ENCODE results near the gene PIP5KL1.

The PIP5KL1 gene

DNA sequence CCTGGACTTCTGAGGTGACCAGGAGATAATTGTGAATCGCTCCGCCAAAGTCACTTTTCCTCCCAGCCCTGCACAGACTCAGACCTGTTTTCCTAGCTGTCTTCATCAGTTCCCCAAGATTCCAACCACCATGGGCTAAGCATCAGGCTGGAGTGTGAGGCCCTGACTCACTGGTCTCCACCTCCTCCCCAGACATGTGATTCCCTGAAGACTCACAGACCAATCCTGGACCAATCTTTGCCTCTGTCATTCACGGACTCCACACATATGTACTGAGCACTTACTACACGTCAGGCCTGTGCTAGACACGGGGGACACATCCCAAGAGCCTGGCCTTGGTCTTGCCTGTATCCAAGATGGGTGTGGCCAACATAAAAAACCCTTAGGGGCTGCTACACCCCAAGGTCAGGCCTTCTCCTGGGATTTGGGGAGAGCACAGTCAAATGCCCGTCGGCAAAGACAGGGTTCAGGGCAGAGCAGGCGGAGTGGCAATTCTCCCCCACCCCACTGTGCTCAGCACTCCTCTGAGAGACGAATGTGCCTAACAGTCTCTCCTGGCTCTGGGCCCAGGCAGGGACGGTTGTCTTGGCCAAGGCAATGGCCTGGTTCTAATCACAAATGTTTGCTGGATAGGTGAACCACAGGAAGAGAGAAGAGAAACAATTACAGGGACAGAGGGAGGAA lies 38.3 kb upstream of the PIP5KL1 start:
- in situ Hi-C loops (cut with HindIII; ENCODE audit: low sequenced_read_pairs), result no loop called here

DNA sequence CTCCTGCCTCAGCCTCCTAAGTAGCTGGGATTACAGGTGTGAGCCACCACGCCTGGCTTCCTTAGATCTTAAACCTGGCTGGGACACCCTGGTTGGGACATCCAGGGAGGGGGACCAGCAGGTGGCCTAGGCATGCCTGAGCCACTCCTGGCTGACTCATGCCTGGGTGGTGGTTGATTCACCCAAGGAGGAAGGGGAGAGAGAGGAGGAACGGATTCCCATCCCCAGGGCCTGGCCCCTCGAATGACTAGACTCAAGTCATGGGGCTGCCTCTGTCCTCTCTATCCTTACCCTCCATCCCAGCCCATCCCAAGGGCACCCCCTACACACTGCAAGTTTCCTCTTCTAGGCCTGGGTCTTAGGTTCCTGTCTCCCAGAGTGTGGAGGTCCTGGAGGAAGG lies 37.5 kb upstream of the PIP5KL1 start:
- in situ Hi-C loops (cut with HindIII; ENCODE audit: low sequenced_read_pairs), result no loop called here

DNA sequence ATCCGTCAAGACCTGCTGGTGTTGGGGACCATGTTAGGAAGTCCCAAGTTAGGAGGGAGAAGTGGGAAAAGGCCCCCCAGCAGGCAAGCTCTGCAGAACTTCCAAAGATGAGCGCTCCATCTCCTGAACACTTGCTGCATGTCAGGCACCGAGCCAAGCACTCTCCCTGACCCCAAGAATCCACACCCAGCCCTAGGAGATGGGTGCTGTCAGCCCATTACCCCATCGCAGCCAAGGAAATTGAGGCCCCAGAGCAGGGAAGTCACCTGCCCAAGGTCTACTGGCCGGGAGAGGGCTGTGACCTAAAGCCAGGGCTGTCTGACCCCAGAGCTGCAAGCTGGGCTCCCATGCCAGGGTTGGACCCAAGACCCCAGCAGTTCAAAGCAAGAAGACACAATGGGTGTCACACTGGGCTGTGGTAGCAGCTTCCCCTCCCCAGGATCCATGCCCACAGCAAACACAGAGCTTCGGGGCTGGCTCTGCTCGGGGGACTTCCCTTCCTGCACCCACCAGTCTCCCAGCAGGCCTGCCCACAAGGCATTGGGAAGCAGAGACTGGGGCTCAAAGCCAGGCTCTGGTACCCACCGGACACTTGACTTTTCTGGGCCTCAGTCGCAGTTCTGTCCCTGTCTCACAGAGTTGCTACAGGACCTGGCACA lies 36.7 kb upstream of the PIP5KL1 start:
- in situ Hi-C loops (cut with HindIII; ENCODE audit: low sequenced_read_pairs), result no loop called here

DNA sequence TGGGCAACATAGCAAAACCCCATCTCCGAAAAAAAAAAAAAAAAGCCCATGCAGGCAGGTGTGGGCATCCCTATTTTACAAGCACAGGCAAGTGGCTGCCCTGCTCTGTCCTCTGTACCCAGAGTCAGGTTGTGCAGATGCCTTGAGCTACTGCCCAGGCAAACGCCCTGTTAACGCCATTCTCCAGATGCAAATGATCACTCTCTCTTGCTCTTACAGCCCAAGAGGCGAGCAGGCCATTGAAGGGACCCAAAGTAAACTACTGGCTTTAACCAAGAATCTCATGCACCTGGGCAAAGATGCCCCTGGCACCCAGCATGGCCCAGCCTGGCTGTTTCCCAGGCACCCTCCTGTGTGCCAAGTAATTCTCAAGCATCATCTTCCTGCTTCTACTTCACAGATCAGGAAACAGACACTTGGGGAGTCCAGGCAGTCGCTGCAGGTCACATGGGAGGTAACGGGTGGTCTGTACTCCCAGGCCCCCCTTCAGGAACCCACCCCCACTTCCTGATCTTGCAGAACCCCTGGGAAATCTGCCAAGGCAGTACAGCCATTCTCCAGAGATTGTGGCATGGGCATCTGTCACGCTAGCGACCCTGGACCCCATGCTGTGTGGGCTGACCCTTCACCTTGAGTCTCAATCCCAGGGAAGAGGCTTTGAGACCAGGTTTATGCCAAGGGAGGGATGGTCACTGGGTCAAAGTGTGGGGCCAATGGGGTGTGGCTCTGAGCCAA lies 36.0 kb upstream of the PIP5KL1 start:
- in situ Hi-C loops (cut with HindIII; ENCODE audit: low sequenced_read_pairs), result no loop called here

DNA sequence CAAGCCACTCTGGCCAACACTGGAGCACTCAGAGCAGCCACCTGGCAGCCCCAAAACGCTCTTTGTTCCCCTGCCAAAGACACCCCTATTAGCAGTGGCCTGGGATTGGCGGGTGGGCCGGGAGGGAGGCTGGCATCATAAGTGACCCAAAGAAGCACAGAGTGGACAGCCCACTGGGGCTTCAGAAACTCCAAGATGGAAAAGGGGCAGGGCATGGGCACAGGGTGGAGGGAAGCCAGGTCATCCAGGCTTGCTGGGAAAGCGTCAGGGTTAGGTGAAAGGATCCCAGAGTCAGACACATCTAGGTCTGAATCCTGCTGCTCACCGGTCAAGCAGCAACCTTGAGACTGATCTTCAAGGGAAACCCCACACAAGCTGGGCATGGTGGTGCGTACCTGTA lies 35.4 kb upstream of the PIP5KL1 start:
- in situ Hi-C loops (cut with HindIII; ENCODE audit: low sequenced_read_pairs), result no loop called here

DNA sequence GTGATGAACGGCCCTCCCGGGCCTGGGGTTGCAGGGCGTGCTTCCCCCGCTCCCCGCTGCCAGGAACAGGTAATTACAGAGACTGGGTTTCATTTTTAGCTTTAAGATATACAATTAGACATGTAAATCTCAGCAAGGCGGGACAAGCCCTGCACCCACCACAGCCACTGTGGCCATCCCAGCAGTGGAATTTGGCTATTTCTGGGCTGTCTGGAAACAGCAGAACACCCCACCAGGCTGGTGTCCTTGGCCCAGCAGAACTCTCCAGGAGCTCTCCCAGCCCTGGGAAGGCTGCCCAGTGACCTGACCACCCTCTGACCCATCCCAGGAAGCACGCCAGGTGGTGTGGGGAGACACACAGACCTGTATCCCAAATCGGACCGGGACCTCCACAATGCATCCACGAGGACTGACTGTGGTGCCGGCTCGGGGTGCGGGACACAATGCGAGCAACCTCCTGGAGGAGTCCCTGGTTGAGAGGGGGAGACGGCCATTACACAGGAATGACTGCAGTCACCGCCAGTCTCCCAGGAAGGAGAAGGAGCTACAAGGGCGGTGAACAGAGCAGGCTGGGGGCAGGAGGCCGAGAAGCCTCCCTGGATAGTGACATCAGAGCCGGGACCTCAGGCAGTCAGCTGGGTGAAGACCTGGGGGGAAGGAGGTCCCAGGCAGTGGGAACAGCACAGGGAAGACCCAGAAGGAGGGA lies 32.9 kb upstream of the PIP5KL1 start:
- in situ Hi-C loops (cut with HindIII; ENCODE audit: low sequenced_read_pairs), result no loop called here

DNA sequence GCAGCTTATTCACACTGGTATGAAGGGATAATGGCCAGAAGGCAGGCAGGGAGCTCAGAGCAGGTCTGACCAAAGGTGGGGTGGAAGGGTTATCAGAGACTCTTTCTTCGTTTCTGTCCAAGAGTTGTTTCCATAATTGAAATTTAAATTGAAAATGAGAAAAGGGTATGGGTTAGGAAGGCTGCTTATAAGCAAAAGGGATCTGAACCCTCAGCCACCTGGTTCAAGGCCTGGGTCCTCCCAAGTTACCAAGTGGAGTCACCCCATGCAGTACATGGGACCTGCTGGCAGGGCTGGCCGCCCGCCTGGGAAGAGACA lies 32.4 kb upstream of the PIP5KL1 start:
- in situ Hi-C loops (cut with HindIII; ENCODE audit: low sequenced_read_pairs), result no loop called here

DNA sequence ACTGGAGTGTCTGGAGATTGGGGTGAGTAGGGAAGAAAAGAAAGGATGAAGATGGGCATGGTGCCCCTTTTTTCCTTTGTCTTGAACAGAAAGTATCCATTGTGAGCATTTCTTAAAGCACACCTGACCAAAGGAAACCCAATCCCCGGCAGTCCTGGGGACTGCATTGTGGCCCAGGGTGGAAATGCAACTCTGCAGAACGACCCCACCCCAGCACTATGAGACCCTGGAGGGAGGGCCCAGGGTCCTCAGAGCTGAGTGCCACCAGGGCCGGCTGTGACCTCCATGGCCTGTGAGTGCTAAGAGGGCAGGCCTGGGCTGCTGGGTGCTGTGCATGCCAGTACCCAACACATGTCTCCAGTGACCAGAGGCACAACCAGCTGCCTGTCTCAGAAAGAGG lies 31.7 kb upstream of the PIP5KL1 start:
- in situ Hi-C loops (cut with HindIII; ENCODE audit: low sequenced_read_pairs), result no loop called here

DNA sequence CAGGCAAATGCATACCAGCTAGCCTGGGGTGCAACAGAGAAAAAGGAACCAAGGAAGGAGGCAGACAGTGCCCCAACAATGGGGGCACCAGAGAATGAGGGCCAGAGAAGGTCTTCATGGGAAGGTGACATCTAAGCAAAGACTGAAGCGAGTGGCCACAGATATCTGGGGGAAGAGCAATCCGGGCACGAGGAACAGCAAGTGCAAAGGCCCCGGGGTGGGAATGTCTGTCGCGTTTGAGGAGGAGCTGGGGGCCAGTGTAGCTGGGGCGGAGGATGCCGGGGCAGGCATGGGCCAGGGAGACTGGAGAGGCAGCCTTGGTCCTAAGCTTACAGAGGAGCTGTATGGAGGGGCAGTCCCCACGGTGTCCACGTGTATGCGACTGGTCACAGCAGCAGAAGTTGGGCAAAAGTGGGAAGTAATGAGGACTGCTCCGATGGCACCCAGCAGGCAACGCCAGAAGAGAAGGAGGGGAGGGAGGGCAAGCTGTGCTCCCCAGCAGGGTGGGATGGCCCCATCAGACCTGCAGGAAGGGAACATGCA lies 31.1 kb upstream of the PIP5KL1 start:
- in situ Hi-C loops (cut with HindIII; ENCODE audit: low sequenced_read_pairs), result no loop called here

DNA sequence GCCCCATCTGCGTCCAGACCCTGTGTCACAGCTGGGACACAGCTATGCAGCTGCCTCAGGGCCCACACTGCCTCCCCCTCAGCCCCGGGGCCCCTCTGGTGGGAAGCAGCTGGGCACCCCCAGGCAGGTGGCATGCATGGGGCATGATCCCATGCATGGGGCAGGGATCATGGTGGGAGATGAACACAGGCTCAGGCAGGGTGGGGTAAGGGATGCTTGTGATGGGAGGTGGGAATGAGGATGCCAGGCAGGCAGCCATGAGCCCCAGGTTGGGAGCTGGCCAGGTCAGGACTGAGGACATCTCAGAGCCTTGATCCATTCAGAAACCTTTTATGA lies 30.5 kb upstream of the PIP5KL1 start:
- in situ Hi-C loops (cut with HindIII; ENCODE audit: low sequenced_read_pairs), result no loop called here

DNA sequence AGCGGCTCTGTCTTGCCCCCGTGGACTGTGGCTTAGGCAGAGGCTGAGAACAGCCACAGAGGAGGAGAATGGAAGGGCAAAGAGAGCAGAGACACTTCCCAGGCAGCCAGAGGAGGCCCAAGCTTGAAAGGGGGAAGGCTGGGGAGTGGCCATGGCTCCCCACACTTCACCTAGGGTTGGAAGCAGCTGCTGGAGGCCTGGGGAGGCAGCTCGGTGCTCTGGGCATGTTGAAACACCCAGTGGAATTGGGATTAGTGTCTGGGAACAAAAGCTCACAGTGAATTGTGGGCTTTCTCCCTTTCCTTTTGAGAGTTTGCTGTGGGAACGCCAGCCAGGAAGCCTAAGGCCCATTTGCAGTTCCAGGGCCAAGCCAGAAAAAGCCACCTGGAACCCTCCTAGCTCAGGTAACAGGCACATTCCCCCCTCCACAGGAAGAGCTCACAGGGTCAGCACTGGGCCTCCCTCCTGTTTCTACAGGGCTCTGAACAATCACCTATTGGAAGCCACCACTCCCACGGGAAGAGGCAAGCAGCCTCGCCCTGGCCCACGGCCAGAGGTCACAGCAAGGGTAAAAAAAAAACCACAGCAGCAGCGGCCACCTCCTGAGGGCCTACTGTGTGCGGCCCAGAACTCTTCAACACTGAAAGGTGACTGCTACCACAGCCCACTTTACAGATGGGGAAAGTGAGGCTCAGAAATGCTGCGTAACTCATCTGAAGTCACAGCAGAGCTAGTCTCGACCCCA lies 30.0 kb upstream of the PIP5KL1 start:
- in situ Hi-C loops (cut with HindIII; ENCODE audit: low sequenced_read_pairs), result no loop called here

DNA sequence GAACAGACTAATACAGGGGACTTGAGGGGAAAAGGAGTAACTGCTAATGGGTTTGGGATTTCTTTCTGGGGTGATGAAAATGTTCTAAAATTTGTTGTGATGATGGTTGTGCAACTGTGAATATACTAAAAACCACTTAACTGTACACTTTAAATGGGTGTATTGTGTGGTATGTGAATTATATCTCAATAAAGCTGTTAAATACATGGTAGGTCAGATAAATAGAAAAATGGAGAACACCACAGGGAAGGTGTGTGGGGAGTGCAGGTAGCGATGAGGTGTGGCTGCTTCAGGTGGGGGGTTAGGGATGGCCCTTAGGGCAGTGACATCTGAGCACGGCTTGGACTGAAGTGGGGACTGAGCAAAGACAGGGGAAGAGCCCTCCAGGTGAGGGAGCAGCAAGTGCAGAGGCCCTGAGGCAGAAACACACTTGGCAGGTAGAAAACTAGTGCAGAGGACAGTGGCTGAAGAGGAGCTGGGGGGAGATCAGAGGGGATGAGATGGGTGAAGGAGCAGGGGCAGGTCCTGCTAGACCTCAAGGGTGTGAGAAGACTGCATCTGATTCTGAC lies 29.3 kb upstream of the PIP5KL1 start:
- in situ Hi-C loops (cut with HindIII; ENCODE audit: low sequenced_read_pairs), result no loop called here

DNA sequence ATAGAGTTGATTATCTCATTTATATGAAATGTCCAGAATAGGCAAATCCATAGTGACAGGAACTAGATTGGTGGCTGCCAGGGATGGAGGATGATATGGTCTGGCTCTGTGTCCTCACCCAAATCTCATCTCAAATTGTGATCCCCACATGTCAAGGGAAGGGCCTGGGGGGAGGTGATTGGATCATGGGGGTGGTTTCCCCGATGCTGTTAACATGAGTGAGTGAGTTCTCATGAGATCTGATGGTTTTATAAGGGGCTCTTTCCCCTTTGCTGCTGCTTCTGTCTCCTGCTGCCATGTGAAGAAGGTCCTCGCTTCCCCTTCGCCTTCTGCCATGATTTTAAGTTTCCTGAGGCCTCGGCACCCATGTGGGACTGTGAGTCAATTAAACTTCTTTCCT lies 28.8 kb upstream of the PIP5KL1 start:
- in situ Hi-C loops (cut with HindIII; ENCODE audit: low sequenced_read_pairs), result no loop called here

DNA sequence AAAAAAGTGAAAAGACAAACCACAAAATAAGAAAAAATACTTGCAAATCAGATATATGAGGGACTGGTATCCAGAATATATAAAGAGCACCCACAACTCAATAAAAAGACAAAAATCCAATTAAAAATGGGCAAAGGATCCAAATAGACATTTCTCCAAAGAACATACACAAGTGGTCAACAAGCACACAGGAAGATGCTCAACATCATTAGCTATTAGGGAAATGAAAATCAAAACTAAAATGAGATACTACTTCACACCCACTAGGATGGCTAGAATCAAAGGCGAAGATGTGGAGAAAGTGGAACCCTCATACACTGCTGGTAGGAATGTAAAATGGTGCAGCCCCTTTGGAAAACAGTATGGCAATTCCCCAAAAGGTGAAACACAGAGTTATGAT lies 28.2 kb upstream of the PIP5KL1 start:
- in situ Hi-C loops (cut with HindIII; ENCODE audit: low sequenced_read_pairs), result no loop called here

DNA sequence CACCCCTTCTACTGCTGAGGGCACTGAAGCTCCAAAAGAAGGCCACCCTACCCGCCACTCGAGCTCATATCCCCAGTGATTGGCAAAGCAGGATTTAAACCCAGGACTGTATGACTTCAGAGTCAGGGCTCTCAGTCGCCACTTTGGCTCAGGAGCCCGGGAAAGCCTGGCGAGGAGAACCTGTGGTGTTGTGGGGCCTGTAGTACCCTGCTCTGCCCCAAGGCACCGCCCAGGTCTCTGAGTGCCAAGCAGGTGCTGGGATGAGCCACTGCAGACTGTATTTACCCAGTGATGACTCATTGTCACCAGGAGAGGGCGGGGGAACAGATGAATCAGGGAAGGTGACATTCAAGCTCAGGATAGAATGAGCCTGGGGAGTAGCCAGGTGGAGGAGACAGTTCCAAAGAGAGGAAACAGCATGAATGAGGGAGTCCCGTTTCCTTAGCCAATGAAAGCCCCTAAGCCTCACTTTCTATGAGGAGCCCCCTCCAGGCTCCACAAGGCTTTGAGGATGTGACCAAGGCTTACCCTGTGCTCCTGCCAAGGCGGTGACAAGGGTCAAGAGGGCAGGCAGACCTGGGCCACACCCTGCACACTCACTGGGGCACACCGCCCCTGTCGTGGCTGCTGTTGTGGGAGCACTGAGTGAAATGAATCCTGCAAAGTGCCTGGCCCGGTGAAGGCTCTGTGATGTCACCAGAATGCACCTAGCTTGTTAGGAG lies 24.9 kb upstream of the PIP5KL1 start:
- in situ Hi-C loops (cut with HindIII; ENCODE audit: low sequenced_read_pairs), result no loop called here

DNA sequence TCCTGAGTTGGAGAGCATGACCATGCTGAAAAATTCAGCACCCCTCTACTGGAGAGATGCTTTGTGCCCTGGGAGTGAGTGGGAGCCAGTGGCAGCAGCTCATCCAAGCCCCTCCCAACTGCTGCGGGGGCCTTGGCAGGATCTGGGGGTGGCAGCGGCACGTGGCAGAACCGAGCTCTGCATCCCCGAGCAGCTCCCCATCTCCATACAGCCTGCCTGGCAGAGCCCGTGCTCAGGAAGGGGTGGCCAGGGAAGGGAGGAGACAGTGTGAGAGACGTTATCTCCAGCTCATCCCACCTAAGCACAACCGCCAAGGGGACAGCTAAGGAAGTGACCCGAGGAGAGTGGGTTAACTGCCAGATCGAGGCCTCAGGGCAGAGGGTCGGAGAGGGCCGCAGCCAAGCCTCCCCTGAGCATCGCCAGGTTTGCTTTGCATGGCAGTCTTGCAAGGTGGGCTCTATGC lies 24.3 kb upstream of the PIP5KL1 start:
- in situ Hi-C loops (cut with HindIII; ENCODE audit: low sequenced_read_pairs), result no loop called here

DNA sequence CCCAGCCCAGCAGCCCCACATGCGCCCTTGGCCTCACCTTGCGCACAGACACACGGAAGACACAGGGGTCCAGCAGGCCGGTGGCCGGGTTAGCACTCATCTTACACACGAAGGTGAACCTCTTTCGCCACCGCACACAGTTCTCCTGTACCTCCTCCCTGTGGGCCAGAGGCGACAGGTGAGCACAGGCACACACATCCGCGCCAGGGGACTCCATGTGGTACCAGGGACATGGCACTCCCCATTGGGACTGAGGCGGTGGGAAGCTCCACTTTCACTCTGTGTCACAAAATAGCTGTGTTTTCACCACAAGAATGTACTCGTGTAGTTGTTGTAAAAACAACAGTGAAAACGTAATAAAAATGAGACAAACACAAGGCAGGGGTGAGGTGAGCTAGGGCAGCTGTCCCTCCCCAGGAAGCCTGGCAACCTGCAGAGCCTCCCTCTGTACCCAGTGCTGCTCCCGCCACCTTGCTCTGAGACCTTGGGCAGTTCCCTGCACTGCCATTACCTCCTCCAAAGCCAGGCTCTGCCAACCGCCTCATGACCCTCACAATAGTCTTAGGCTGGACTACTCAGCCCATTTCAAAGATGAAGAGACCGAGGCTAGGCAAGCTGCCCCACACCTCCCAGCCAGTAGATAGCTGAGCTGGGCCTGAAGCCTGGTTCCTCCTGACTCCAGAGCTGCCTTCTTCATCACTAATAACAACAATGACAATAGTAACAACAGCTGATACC lies 23.4 kb upstream of the PIP5KL1 start:
- in situ Hi-C loops (cut with HindIII; ENCODE audit: low sequenced_read_pairs), result no loop called here

DNA sequence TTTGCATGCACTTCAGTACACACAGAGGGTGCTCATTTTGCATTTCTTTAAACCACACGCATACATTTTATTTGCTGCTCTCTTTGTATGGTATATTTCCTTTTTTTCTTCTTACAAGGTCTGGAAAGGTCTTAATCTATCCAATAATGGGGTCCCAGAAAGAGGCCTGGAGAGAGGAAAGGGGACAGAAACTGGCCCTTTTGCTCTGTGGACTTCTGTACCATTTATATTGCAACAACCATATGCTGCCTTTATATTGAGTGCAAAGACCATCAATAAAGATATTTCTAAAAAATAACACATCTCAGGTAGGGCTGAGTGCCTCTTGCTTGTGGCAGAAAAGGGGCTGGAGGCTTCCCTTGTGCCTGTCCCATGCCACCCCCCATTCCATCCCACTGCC lies 22.6 kb upstream of the PIP5KL1 start:
- in situ Hi-C loops (cut with HindIII; ENCODE audit: low sequenced_read_pairs), result no loop called here
